ENCODE results near the gene SETBP1. TPM values are rescaled to one million over a fixed set of nuclear protein-coding genes. Genes with fewer than 3 reads are reported as not detected.

The SETBP1 gene
- total RNA-seq, 4 donors from 2014 or later: 26.2 to 40.8 (median 33.6) TPM

GRCh38 chr18:44696892-44697291 lies 16.2 kb downstream of the SETBP1 start:
- TF ChIP-seq EP300 (IDR thresholded peaks at IDR 0.05) (no peak), POLR2A (IDR thresholded peaks at IDR 0.05) (no peak), CTCF (IDR thresholded peaks at IDR 0.05) (no peak)
- H3K9me3 ChIP-seq: no peaks in the 10 kb centered on the region

GRCh38 chr18:44697315-44697714 lies 16.6 kb downstream of the SETBP1 start:
- 59 to 61% methylated on average over 2 of the region's 2 CpGs for WGBS, 2 donors
- Histone ChIP-seq H3K4me1 (peaks cover 0 to 47% (median 5%) of the 10 kb centered on the region in 4 donors), H3K27me3 (no peaks in the 10 kb centered on the region), H3K27ac (peak overlapping the region in 2 of 4 donors; percentile 5 to 58), H3K36me3 (no peaks in the 10 kb centered on the region), H3K4me3 (peak overlapping the region in 1 of 4 donors; percentile 10), H3K9me3 (no peaks in the 10 kb centered on the region)
- DNase-seq (ENCODE audit: low spot score in 2 of 2): no peak
- no peak for TF ChIP-seq EP300 (IDR thresholded peaks at IDR 0.05)
- TF ChIP-seq CTCF (IDR thresholded peaks at IDR 0.05): no peak
- no peak for TF ChIP-seq POLR2A (IDR thresholded peaks at IDR 0.05)

More at GRCh38 chr18:44696892-44697291, 16.2 kb downstream of the SETBP1 start:
- no peak for DNase-seq (ENCODE audit: low spot score in 2 of 2)
- no peaks in the 10 kb centered on the region for H3K27me3 ChIP-seq
- peak overlapping the region in 1 of 4 donors; percentile 10 for H3K4me3 ChIP-seq
- no peaks in the 10 kb centered on the region for H3K36me3 ChIP-seq
- peak overlapping the region in 3 of 4 donors; percentile 5 to 58 (median 9) for H3K27ac ChIP-seq
- WGBS, 2 donors: 38 to 43% methylated on average over 9 of the region's 9 CpGs
- H3K4me1 ChIP-seq: peaks cover 0 to 47% (median 5%) of the 10 kb centered on the region in 4 donors

GRCh38 chr18:44698518-44698917 lies 17.8 kb downstream of the SETBP1 start:
- TF ChIP-seq EP300 (IDR thresholded peaks at IDR 0.05) (no peak), POLR2A (IDR thresholded peaks at IDR 0.05) (no peak), CTCF (IDR thresholded peaks at IDR 0.05) (no peak)
- no peak overlapping the region for H3K4me3 ChIP-seq
- H3K36me3 ChIP-seq: no peaks in the 10 kb centered on the region
- H3K9me3 ChIP-seq: no peaks in the 10 kb centered on the region
- no peak for DNase-seq (ENCODE audit: low spot score in 2 of 2)
- no peak overlapping the region for H3K27ac ChIP-seq
- H3K4me1 ChIP-seq: peaks cover 0 to 47% (median 5%) of the 10 kb centered on the region in 4 donors
- WGBS, 2 donors: 88 to 90% methylated on average over 5 of the region's 5 CpGs
- no peaks in the 10 kb centered on the region for H3K27me3 ChIP-seq

GRCh38 chr18:44699572-44700261 lies 19.0 kb downstream of the SETBP1 start:
- peaks cover 0 to 47% (median 5%) of the 10 kb centered on the region in 4 donors for H3K4me1 ChIP-seq
- H3K36me3 ChIP-seq: no peaks in the 10 kb centered on the region
- WGBS, 2 donors: 39 to 43% methylated on average over 10 of the region's 10 CpGs
- H3K27me3 ChIP-seq: no peaks in the 10 kb centered on the region
- TF ChIP-seq EP300 (IDR thresholded peaks at IDR 0.05) (no peak), POLR2A (IDR thresholded peaks at IDR 0.05) (no peak)
- peak overlapping the region in 2 of 4 donors; percentile 62 to 73 for H3K27ac ChIP-seq
- H3K4me3 ChIP-seq: no peak overlapping the region
- no peak for DNase-seq (ENCODE audit: low spot score in 2 of 2)
- no peaks in the 10 kb centered on the region for H3K9me3 ChIP-seq

- no peak for DNase-seq (ENCODE audit: low spot score in 2 of 2)
- Histone ChIP-seq H3K36me3 (no peaks in the 10 kb centered on the region), H3K27ac (peak overlapping the region in 2 of 4 donors; percentile 73), H3K4me1 (peaks cover 0 to 46% (median 5%) of the 10 kb centered on the region in 4 donors), H3K9me3 (no peaks in the 10 kb centered on the region), H3K4me3 (no peak overlapping the region), H3K27me3 (no peaks in the 10 kb centered on the region)
- 53 to 63% methylated on average over 5 of the region's 5 CpGs for WGBS, 2 donors
- no peak for TF ChIP-seq POLR2A (IDR thresholded peaks at IDR 0.05)
- TF ChIP-seq CTCF (IDR thresholded peaks at IDR 0.05): no peak
- no peak for TF ChIP-seq EP300 (IDR thresholded peaks at IDR 0.05)
Measured at GRCh38 chr18:44700652-44701051, 20.0 kb downstream of the SETBP1 start.
